ENCODE data around the gene CYP1A2.

The CYP1A2 gene

GRCh38 chr15:74723754-74724334 is 24.8 kb upstream of the CYP1A2 start:
- Histone ChIP-seq H3K4me1 (ENCODE audit: control insufficient read depth, insufficient read depth, low read length) (no peaks in the 10 kb centered on the region; the same call in 1 of the 2 replicates), H3K27ac (ENCODE audit: extremely low read depth, low read depth, low read length) (no peak overlapping the region), H3K36me3 (ENCODE audit: control insufficient read depth in 2 of 2, insufficient read depth in 1 of 2, low read length in 2 of 2) (no peaks in the 10 kb centered on the region), H3K4me3 (ENCODE audit: low read depth, low read length) (no peak overlapping the region), H3K9me3 (ENCODE audit: control insufficient read depth, insufficient read depth, low read depth, low read length) (no peaks in the 10 kb centered on the region)
- ChIA-PET POLR2A (interaction anchor here (0.6 kb wide), 1 partner anchor 152 kb away, joined by 3 read pairs; no protein-coding TSS in a partner anchor), CTCF (interaction anchor here (0.7 to 1.7 kb wide), 4 partner anchors 12 to 102 kb away, joined by 3 to 4 read pairs (median 4); no protein-coding TSS in a partner anchor)
- TF ChIP-seq ZNF174 (tag by site-specific recombination; IDR thresholded peaks at IDR 0.05) (no peak), PRDM1 (tag by site-specific recombination; IDR thresholded peaks at IDR 0.05) (peak; percentile 74), ZNF404 (tag by site-specific recombination; IDR thresholded peaks at IDR 0.05) (no peak), ZNF660 (tag by site-specific recombination; IDR thresholded peaks at IDR 0.05) (peak; percentile 76; the same call in 1 of the 2 replicates), ZEB2 (tag by site-specific recombination; IDR thresholded peaks at IDR 0.05) (peak; percentile 26; the same call in 1 of the 2 replicates), ZNF223 (tag by site-specific recombination; IDR thresholded peaks at IDR 0.05) (no peak), ZNF350 (tag by site-specific recombination; IDR thresholded peaks at IDR 0.05) (no peak), ZNF423 (tag by site-specific recombination; IDR thresholded peaks at IDR 0.05) (no peak), KLF16 (tag by site-specific recombination; IDR thresholded peaks at IDR 0.05) (peak; percentile 64; the same call in 1 of the 2 replicates), ZNF529 (tag by site-specific recombination; IDR thresholded peaks at IDR 0.05; ENCODE audit: insufficient replicate concordance) (no peak), ZNF600 (tag by site-specific recombination; IDR thresholded peaks at IDR 0.05) (no peak), ZNF211 (tag by site-specific recombination; IDR thresholded peaks at IDR 0.05; ENCODE audit: low read depth) (no peak), TCF7L2 (IDR thresholded peaks at IDR 0.05; ENCODE audit: borderline replicate concordance, low read depth, low read length) (no peak), ZNF549 (tag by site-specific recombination; IDR thresholded peaks at IDR 0.05) (no peak), SETDB1 (IDR thresholded peaks at IDR 0.05; ENCODE audit: insufficient read length, low read length) (no peak), OSR2 (tag by site-specific recombination; IDR thresholded peaks at IDR 0.05) (no peak), ZBTB44 (tag by site-specific recombination; IDR thresholded peaks at IDR 0.05) (peak; percentile 68; the same call in 1 of the 2 replicates), ELK4 (IDR thresholded peaks at IDR 0.05; ENCODE audit: borderline replicate concordance, low read depth, low read length) (no peak), ZNF510 (tag by site-specific recombination; IDR thresholded peaks at IDR 0.05; ENCODE audit: insufficient replicate concordance) (no peak), ZNF202 (tag by site-specific recombination; IDR thresholded peaks at IDR 0.05; ENCODE audit: borderline replicate concordance) (no peak), ZNF121 (tag by site-specific recombination; IDR thresholded peaks at IDR 0.05) (no peak), ZNF24 (tag by site-specific recombination; IDR thresholded peaks at IDR 0.05) (0 out of 2 replicates have a peak, but pooled peaks have one; percentile 58), ZNF707 (tag by site-specific recombination; IDR thresholded peaks at IDR 0.05) (no peak), ZNF138 (tag by site-specific recombination; IDR thresholded peaks at IDR 0.05; ENCODE audit: borderline replicate concordance) (no peak), ZNF341 (tag by site-specific recombination; IDR thresholded peaks at IDR 0.05; ENCODE audit: low read depth) (no peak), SP3 (tag by site-specific recombination; IDR thresholded peaks at IDR 0.05) (peak; percentile 64), ZFP37 (tag by site-specific recombination; IDR thresholded peaks at IDR 0.05) (no peak)
- TF ChIP-seq, protein P1, sequence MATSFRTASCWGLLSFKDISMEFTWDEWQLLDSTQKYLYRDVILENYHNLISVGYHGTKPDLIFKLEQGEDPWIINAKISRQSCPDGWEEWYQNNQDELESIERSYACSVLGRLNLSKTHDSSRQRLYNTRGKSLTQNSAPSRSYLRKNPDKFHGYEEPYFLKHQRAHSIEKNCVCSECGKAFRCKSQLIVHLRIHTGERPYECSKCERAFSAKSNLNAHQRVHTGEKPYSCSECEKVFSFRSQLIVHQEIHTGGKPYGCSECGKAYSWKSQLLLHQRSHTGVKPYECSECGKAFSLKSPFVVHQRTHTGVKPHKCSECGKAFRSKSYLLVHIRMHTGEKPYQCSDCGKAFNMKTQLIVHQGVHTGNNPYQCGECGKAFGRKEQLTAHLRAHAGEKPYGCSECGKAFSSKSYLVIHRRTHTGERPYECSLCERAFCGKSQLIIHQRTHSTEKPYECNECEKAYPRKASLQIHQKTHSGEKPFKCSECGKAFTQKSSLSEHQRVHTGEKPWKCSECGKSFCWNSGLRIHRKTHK (tag by site-specific recombination; IDR thresholded peaks at IDR 0.05), result no peak
- TF ChIP-seq, protein P2, sequence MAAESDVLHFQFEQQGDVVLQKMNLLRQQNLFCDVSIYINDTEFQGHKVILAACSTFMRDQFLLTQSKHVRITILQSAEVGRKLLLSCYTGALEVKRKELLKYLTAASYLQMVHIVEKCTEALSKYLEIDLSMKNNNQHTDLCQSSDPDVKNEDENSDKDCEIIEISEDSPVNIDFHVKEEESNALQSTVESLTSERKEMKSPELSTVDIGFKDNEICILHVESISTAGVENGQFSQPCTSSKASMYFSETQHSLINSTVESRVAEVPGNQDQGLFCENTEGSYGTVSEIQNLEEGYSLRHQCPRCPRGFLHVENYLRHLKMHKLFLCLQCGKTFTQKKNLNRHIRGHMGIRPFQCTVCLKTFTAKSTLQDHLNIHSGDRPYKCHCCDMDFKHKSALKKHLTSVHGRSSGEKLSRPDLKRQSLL (tag by site-specific recombination; IDR thresholded peaks at IDR 0.05), result no peak
- TF ChIP-seq, protein P3, sequence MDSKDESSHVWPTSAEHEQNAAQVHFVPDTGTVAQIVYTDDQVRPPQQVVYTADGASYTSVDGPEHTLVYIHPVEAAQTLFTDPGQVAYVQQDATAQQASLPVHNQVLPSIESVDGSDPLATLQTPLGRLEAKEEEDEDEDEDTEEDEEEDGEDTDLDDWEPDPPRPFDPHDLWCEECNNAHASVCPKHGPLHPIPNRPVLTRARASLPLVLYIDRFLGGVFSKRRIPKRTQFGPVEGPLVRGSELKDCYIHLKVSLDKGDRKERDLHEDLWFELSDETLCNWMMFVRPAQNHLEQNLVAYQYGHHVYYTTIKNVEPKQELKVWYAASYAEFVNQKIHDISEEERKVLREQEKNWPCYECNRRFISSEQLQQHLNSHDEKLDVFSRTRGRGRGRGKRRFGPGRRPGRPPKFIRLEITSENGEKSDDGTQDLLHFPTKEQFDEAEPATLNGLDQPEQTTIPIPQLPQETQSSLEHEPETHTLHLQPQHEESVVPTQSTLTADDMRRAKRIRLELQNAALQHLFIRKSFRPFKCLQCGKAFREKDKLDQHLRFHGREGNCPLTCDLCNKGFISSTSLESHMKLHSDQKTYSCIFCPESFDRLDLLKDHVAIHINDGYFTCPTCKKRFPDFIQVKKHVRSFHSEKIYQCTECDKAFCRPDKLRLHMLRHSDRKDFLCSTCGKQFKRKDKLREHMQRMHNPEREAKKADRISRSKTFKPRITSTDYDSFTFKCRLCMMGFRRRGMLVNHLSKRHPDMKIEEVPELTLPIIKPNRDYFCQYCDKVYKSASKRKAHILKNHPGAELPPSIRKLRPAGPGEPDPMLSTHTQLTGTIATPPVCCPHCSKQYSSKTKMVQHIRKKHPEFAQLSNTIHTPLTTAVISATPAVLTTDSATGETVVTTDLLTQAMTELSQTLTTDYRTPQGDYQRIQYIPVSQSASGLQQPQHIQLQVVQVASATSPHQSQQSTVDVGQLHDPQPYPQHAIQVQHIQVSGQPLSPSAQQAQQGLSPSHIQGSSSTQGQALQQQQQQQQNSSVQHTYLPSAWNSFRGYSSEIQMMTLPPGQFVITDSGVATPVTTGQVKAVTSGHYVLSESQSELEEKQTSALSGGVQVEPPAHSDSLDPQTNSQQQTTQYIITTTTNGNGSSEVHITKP (tag by site-specific recombination; IDR thresholded peaks at IDR 0.05), result peak; percentile 91

All from HEK293 (cell line).